Middle frontal gyrus (tissue), 1 donor: ENCODE data around the gene IL6ST.

Experiments used
- DNase-seq: peaks from one replicate; pipeline ENCODE4 v3.0.0-alpha.2; 2015; ENCODE audit warnings: low spot score; ENCODE audit errors: extremely low spot score

IL6ST gene

GRCh38 chr5:55897206-55897894 lies 97.4 kb downstream of the IL6ST start:
- DNase-seq: no peak

- no peak for DNase-seq
Measured at GRCh38 chr5:55896663-55897062, 98.1 kb downstream of the IL6ST start.

GRCh38 chr5:55896238-55896637 lies 98.5 kb downstream of the IL6ST start:
- DNase-seq: no peak

- no peak for DNase-seq
Measured at GRCh38 chr5:55895346-55895745, 99.4 kb downstream of the IL6ST start.

GRCh38 chr5:55894135-55894534 lies 100.6 kb downstream of the IL6ST start:
- DNase-seq: no peak

- DNase-seq: no peak
Measured at GRCh38 chr5:55892479-55892878, 102.3 kb downstream of the IL6ST start.

- no peak for DNase-seq
Measured at GRCh38 chr5:55888205-55888604, 106.6 kb downstream of the IL6ST start.

GRCh38 chr5:55885359-55885758 lies 109.4 kb downstream of the IL6ST start:
- no peak for DNase-seq
